Trophoblast cell (in vitro differentiated cells and primary cell): Measurements from ENCODE around the gene TMPRSS5.

Experiments used
- DNase-seq, 2 donors: peaks; one replicate each; pipeline ENCODE4 v3.0.0-alpha.2; 2016
- H2AFZ ChIP-seq: 2 replicates; pipeline ENCODE4 v1.6.1; 2013; ENCODE audit warnings: low read length, moderate library complexity, mild to moderate bottlenecking; ENCODE audit not compliant: insufficient read depth, poor library complexity
- H2AK5ac ChIP-seq: 2 replicates; pipeline ENCODE4 v1.6.1; 2013; ENCODE audit warnings: mild to moderate bottlenecking, low read length
- H2BK120ac ChIP-seq: 2 replicates; pipeline ENCODE4 v1.6.1; 2013; ENCODE audit warnings: low read length, mild to moderate bottlenecking, moderate library complexity; ENCODE audit not compliant: insufficient read depth, poor library complexity
- H2BK12ac ChIP-seq: 2 replicates; pipeline ENCODE4 v1.6.1; 2013; ENCODE audit warnings: mild to moderate bottlenecking, low read length, moderate library complexity
- H2BK5ac ChIP-seq: 2 replicates; pipeline ENCODE4 v1.6.1; 2013; ENCODE audit warnings: low read length, low read depth, moderate library complexity, mild to moderate bottlenecking; ENCODE audit not compliant: poor library complexity
- H3K14ac ChIP-seq: 2 replicates; pipeline ENCODE4 v1.6.1; 2013; ENCODE audit warnings: mild to moderate bottlenecking, low read length
- H3K18ac ChIP-seq: 2 replicates; pipeline ENCODE4 v1.6.1; 2013; ENCODE audit warnings: mild to moderate bottlenecking, low read length
- H3K23ac ChIP-seq: 2 replicates; pipeline ENCODE4 v1.6.1; 2013; ENCODE audit warnings: low read length
- H3K27ac ChIP-seq: 2 replicates; pipeline ENCODE4 v1.5.1; 2013; ENCODE audit warnings: low read depth, mild to moderate bottlenecking, inconsistent platforms, low read length, moderate library complexity
- H3K27me3 ChIP-seq: 2 replicates; pipeline ENCODE4 v1.6.1; 2013; ENCODE audit warnings: inconsistent platforms, mild to moderate bottlenecking, low read length, moderate library complexity; ENCODE audit not compliant: insufficient read depth
- H3K36me3 ChIP-seq, 2 experiments: 1 replicate in 1 of 2; 2 replicates in 1 of 2; pipeline ENCODE4 v1.6.1; 2013; ENCODE audit warnings: low read length in 2 of 2, mild to moderate bottlenecking in 2 of 2, moderate library complexity in 1 of 2; ENCODE audit not compliant: insufficient read depth in 2 of 2, control insufficient read depth in 1 of 2
- H3K4ac ChIP-seq: 2 replicates; pipeline ENCODE4 v1.6.1; 2013; ENCODE audit warnings: low read depth, mild to moderate bottlenecking, low read length, moderate library complexity
- H3K4me1 ChIP-seq, 2 experiments: 1 replicate in 1 of 2; 2 replicates in 1 of 2; pipeline ENCODE4 v1.6.1; 2013; ENCODE audit warnings: low read length in 2 of 2, mild to moderate bottlenecking in 2 of 2, moderate library complexity in 1 of 2; ENCODE audit not compliant: insufficient read depth in 2 of 2, control insufficient read depth in 1 of 2
- H3K4me2 ChIP-seq: 2 replicates; pipeline ENCODE4 v1.6.1; 2013; ENCODE audit warnings: inconsistent platforms, mild to moderate bottlenecking, low read length, moderate library complexity
- H3K4me3 ChIP-seq: 2 replicates; pipeline ENCODE4 v1.5.1; 2013; ENCODE audit warnings: mild to moderate bottlenecking, low read depth, low read length, inconsistent platforms
- H3K79me1 ChIP-seq: one replicate; pipeline ENCODE4 v1.6.1; 2013; ENCODE audit warnings: low read length
- H3K79me2 ChIP-seq: 2 replicates; pipeline ENCODE4 v1.6.1; 2013; ENCODE audit warnings: low read length, mild to moderate bottlenecking; ENCODE audit not compliant: control insufficient read depth, insufficient read depth, poor library complexity
- H3K9ac ChIP-seq: 2 replicates; pipeline ENCODE4 v1.6.1; 2013; ENCODE audit warnings: mild to moderate bottlenecking, low read length
- H3K9me3 ChIP-seq: 2 replicates; pipeline ENCODE4 v1.6.1; 2013; ENCODE audit warnings: low read depth, mild to moderate bottlenecking, control low read depth, inconsistent platforms, low read length; ENCODE audit not compliant: insufficient read depth
- H4K12ac ChIP-seq: 2 replicates; pipeline ENCODE4 v1.6.1; 2013; ENCODE audit warnings: low read depth, mild to moderate bottlenecking, low read length, moderate library complexity
- H4K8ac ChIP-seq: 2 replicates; pipeline ENCODE4 v1.6.1; 2013; ENCODE audit warnings: low read depth, mild to moderate bottlenecking, low read length, moderate library complexity
- H4K91ac ChIP-seq: one replicate; pipeline ENCODE4 v1.6.1; 2013; ENCODE audit warnings: low read depth, mild to moderate bottlenecking, low read length, moderate library complexity
- WGBS: extraction: QIAGEN DNeasy Blood & Tissue Kit; methylation state at CpG from one replicate; pipeline ENCODE4 v1.1.7; 2013; ENCODE audit warnings: missing lambda C conversion rate; ENCODE audit not compliant: insufficient read length, insufficient coverage; ENCODE audit errors: extremely low coverage; 5-methylcytosine and 5-hydroxymethylcytosine counted together

TMPRSS5 gene

DNA sequence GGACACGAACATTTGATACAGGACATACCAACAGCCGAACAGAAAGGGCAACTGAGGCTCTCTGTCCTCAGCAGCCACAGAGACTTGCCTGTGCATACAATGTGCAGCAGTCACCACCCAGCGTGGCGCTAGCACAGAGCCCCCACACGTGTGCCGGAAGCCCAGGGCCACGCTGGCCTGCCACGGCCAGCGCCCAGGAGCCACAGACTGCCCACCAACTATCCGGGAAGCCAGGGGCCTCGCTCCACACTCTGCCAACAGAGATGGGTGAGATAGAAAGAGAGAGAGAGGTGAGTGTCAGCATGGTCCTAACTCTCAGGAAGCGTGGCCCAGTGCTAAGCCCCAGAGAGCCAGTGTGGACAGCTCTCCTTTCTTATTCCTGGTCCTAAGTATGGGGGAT, 11.7 kb downstream of the TMPRSS5 start:
- H3K4me3 ChIP-seq = no peak overlapping the region
- H3K14ac ChIP-seq = no peak overlapping the region
- no peak overlapping the region for H4K8ac ChIP-seq
- H2BK5ac ChIP-seq = no peak overlapping the region
- no peak overlapping the region for H4K91ac ChIP-seq
- no peak overlapping the region for H3K9ac ChIP-seq
- no peaks in the 10 kb centered on the region for H3K36me3 ChIP-seq
- no peak overlapping the region for H3K27ac ChIP-seq
- no peak for DNase-seq
- no peaks in the 10 kb centered on the region for H3K79me2 ChIP-seq
- no peaks in the 10 kb centered on the region for H3K27me3 ChIP-seq
- H3K4me2 ChIP-seq = no peak overlapping the region
- H3K4ac ChIP-seq = no peak overlapping the region
- no peak overlapping the region for H3K18ac ChIP-seq
- no peaks in the 10 kb centered on the region for H3K79me1 ChIP-seq
- H2AK5ac ChIP-seq = no peak overlapping the region
- WGBS = no CpG with 5 or more reads among the region's 12 CpGs
- H3K23ac ChIP-seq = no peak overlapping the region
- no peak overlapping the region for H2BK120ac ChIP-seq
- no peak overlapping the region for H4K12ac ChIP-seq
- peaks cover 6 to 8% of the 10 kb centered on the region in 2 experiments for H3K4me1 ChIP-seq
- H3K9me3 ChIP-seq = peaks cover 5% of the 10 kb centered on the region
- no peak overlapping the region for H2BK12ac ChIP-seq
- H2AFZ ChIP-seq = no peak overlapping the region

DNA sequence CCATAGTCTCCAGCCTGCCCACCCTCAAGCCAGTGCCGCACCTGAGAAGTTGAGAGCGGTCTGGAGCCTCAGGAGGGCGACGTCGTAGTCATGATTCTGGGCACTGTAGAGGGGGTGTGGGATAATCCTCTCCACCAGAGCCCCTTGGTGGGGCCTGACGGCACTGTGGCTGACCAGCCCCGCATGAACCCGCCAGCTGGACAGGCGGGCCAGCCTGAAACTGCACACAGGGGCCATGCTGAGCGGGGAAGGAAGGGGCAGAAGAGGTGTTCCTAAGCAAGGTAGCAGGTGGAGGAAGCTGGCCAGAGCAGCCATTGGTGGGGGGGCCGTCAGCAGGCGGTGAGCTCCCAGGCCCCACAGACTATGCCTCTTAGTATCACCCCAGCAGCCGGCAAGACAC, 13.1 kb downstream of the TMPRSS5 start:
- H3K18ac ChIP-seq = no peak overlapping the region
- H3K4ac ChIP-seq = no peak overlapping the region
- H3K4me1 ChIP-seq = peaks cover 6 to 8% of the 10 kb centered on the region in 2 experiments
- H3K4me2 ChIP-seq = no peak overlapping the region
- H4K91ac ChIP-seq = no peak overlapping the region
- peaks cover 2% of the 10 kb centered on the region for H3K9me3 ChIP-seq
- H3K14ac ChIP-seq = no peak overlapping the region
- H3K36me3 ChIP-seq = no peaks in the 10 kb centered on the region
- no peak overlapping the region for H4K12ac ChIP-seq
- no peak for DNase-seq
- no peak overlapping the region for H2AFZ ChIP-seq
- no peaks in the 10 kb centered on the region for H3K79me1 ChIP-seq
- H2BK12ac ChIP-seq = no peak overlapping the region
- H2BK5ac ChIP-seq = no peak overlapping the region
- H3K27ac ChIP-seq = no peak overlapping the region
- no peak overlapping the region for H2AK5ac ChIP-seq
- H3K23ac ChIP-seq = no peak overlapping the region
- H3K4me3 ChIP-seq = no peak overlapping the region
- H3K9ac ChIP-seq = no peak overlapping the region
- no peaks in the 10 kb centered on the region for H3K27me3 ChIP-seq
- H2BK120ac ChIP-seq = no peak overlapping the region
- no peaks in the 10 kb centered on the region for H3K79me2 ChIP-seq
- H4K8ac ChIP-seq = no peak overlapping the region
- no CpG with 5 or more reads among the region's 13 CpGs for WGBS

DNA sequence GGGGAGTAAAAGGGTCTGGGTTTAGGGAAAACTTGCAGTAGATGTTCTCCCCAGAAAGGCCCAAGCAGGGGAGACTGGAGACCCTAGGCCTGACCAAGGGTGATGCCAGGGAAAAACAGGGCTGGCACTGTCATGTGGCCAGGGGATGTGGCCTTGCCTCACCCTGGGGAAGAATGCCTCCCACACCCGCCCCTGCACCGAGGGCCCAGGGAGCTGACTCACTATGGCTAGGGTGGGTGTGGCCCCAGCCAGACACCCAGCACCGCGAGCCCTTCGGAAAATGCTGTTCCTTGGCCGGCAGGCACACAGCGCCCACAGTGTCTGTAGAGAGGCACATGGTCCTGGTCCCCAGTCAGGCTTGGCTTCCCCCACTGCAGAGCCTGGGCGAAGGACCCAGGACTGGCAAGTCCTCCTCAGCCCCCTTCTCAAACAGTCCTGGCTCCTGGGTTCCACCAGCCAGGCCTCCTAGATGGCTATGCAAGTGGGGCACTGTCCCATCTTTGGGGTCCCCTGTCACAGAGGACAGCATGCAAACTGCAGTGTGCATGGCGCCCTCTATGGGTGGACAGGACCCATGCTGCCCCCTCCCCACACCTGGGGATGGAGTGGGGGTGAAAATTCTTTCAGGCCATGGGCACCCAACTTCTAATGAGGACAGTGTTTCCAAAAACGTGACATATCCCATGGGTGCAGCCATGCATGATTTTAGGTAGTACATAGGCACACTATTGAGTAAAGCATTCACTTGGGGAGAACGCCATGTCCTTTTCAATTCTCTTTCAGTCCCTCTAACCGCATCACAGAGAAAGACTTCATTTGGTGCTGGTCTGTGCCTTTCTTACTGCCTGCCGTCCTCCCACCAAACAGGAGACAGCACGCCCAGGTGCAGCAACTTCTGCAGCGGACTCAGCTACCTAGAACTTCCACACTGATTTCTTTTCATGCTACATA, 15.2 kb downstream of the TMPRSS5 start:
- no peak overlapping the region for H2AK5ac ChIP-seq
- H4K8ac ChIP-seq = no peak overlapping the region
- no CpG with 5 or more reads among the region's 15 CpGs for WGBS
- no peaks in the 10 kb centered on the region for H3K36me3 ChIP-seq
- no peak overlapping the region for H4K91ac ChIP-seq
- peak overlapping the region; percentile 25 for H3K4me3 ChIP-seq
- no peak overlapping the region for H3K27ac ChIP-seq
- H2BK5ac ChIP-seq = no peak overlapping the region
- H2BK12ac ChIP-seq = no peak overlapping the region
- H3K9ac ChIP-seq = no peak overlapping the region
- no peak overlapping the region for H2AFZ ChIP-seq
- H3K4me1 ChIP-seq = peaks cover 6 to 8% of the 10 kb centered on the region in 2 experiments
- no peaks in the 10 kb centered on the region for H3K79me2 ChIP-seq
- no peaks in the 10 kb centered on the region for H3K79me1 ChIP-seq
- H2BK120ac ChIP-seq = no peak overlapping the region
- no peak overlapping the region for H4K12ac ChIP-seq
- no peak overlapping the region for H3K23ac ChIP-seq
- H3K4me2 ChIP-seq = no peak overlapping the region
- peaks cover 2% of the 10 kb centered on the region for H3K9me3 ChIP-seq
- DNase-seq = peak; percentile 43 to 63
- no peak overlapping the region for H3K14ac ChIP-seq
- H3K4ac ChIP-seq = no peak overlapping the region
- H3K27me3 ChIP-seq = no peaks in the 10 kb centered on the region
- no peak overlapping the region for H3K18ac ChIP-seq

GRCh38 chr11:113689768-113690618, 16.1 kb downstream of the TMPRSS5 start:
- Histone ChIP-seq H2BK12ac (peak overlapping the region; percentile 42), H3K9me3 (peaks cover 2% of the 10 kb centered on the region), H3K14ac (peak overlapping the region; percentile 19), H2BK120ac (no peak overlapping the region), H3K23ac (no peak overlapping the region), H4K91ac (no peak overlapping the region), H3K27ac (no peak overlapping the region), H3K79me2 (no peaks in the 10 kb centered on the region), H3K18ac (no peak overlapping the region), H4K12ac (no peak overlapping the region), H2AFZ (no peak overlapping the region), H3K4ac (no peak overlapping the region), H2AK5ac (no peak overlapping the region), H3K4me2 (no peak overlapping the region), H3K27me3 (no peaks in the 10 kb centered on the region), H4K8ac (no peak overlapping the region), H2BK5ac (no peak overlapping the region), H3K4me1 (peaks cover 6 to 8% of the 10 kb centered on the region in 2 experiments), H3K79me1 (no peaks in the 10 kb centered on the region), H3K36me3 (no peaks in the 10 kb centered on the region), H3K4me3 (peak overlapping the region; percentile 25), H3K9ac (no peak overlapping the region)
- DNase-seq = no peak
- WGBS = no CpG with 5 or more reads among the region's 19 CpGs
